ENCODE data around the gene ADCY5.

DNA sequence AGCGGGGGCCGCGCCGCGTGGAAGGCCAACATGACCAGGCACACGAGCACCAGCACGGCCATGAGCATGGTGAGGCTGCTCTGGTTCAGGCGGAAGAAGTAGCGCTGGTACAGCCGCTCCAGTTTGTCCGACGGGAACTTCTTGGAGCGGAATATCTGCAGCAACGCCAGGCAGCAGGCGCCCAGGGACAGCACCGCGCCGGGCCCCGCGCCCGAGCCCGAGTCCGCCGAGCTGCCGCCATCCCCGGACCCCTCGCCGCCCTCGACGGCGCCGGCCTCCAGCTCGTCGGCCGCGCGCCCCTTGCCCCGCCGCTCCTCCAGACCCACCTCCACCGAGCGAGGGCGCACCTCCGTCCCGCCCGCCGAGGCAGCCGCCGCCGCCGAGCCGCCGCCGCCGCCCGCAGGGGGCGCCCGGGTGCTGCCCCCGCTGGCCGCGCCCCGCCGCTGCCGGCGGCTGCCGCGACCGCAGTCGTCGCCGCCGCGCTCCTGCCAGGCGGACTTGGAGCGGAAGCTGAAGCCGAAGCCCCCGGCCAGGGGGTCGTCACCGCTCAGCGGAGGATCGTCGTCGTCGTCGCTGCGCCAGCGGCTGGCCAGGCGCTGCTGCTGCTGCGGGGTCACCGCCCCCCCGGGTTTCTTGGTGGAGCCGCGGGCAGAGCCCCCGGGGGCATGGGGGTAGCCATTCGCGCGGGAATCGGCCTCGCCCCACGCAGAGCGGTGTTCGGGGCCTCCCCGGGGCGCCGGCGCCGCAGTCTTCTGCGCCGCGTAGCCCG is 957 bp downstream of the ADCY5 start:
- TF ChIP-seq CTCF (IDR thresholded peaks at IDR 0.05; ENCODE audit: poor library complexity) (peak; percentile 16), EZH2phosphoT487 (IDR thresholded peaks at IDR 0.05; ENCODE audit: low read depth, severe bottlenecking, unreplicated experiment) (no peak), EZH2 (IDR thresholded peaks at IDR 0.05; ENCODE audit: borderline replicate concordance) (no peak)
